Measurements from ENCODE around the gene FHAD1.

Gene FHAD1

GRCh38 chr1:15218287-15219279, 28.4 kb upstream of the FHAD1 start:
- DNase-seq (ENCODE audit: low read depth in 4 of 4, low spot score in 1 of 4) = no peak

- no peak for DNase-seq (ENCODE audit: low read depth in 4 of 4, low spot score in 1 of 4)
These were observed 27.6 kb upstream of the FHAD1 start for GRCh38 chr1:15219280-15220023.

- no peak for DNase-seq (ENCODE audit: low read depth in 4 of 4, low spot score in 1 of 4)
These were observed 27.0 kb upstream of the FHAD1 start for GRCh38 chr1:15220024-15220392.

- DNase-seq (ENCODE audit: low read depth in 4 of 4, low spot score in 1 of 4) = no peak
These were observed 26.1 kb upstream of the FHAD1 start for GRCh38 chr1:15220825-15221431.

GRCh38 chr1:15222653-15223303, 24.2 kb upstream of the FHAD1 start:
- DNase-seq (ENCODE audit: low read depth in 4 of 4, low spot score in 1 of 4) = no peak

- no peak for DNase-seq (ENCODE audit: low read depth in 4 of 4, low spot score in 1 of 4)
These were observed 22.7 kb upstream of the FHAD1 start for GRCh38 chr1:15224259-15224869.

- DNase-seq (ENCODE audit: low read depth in 4 of 4, low spot score in 1 of 4) = no peak
These were observed 22.0 kb upstream of the FHAD1 start for GRCh38 chr1:15224974-15225373.

GRCh38 chr1:15225461-15225860, 21.6 kb upstream of the FHAD1 start:
- no peak for DNase-seq (ENCODE audit: low read depth in 4 of 4, low spot score in 1 of 4)

- DNase-seq (ENCODE audit: low read depth in 4 of 4, low spot score in 1 of 4) = no peak
These were observed 20.4 kb upstream of the FHAD1 start for GRCh38 chr1:15226388-15227255.

- DNase-seq (ENCODE audit: low read depth in 4 of 4, low spot score in 1 of 4) = no peak
These were observed 17.3 kb upstream of the FHAD1 start for GRCh38 chr1:15229707-15230131.

GRCh38 chr1:15231714-15232201, 15.3 kb upstream of the FHAD1 start:
- DNase-seq (ENCODE audit: low read depth in 4 of 4, low spot score in 1 of 4) = no peak

GRCh38 chr1:15233689-15234088, 13.3 kb upstream of the FHAD1 start:
- no peak for DNase-seq (ENCODE audit: low read depth in 4 of 4, low spot score in 1 of 4)

- DNase-seq (ENCODE audit: low read depth in 4 of 4, low spot score in 1 of 4) = no peak
These were observed 10.7 kb upstream of the FHAD1 start for GRCh38 chr1:15236321-15236721.

GRCh38 chr1:15236746-15237145, 10.3 kb upstream of the FHAD1 start:
- no peak for DNase-seq (ENCODE audit: low read depth in 4 of 4, low spot score in 1 of 4)

GRCh38 chr1:15238789-15239188, 8.2 kb upstream of the FHAD1 start:
- no peak for DNase-seq (ENCODE audit: low read depth in 4 of 4, low spot score in 1 of 4)

GRCh38 chr1:15242766-15243165, 4.3 kb upstream of the FHAD1 start:
- DNase-seq (ENCODE audit: low read depth in 4 of 4, low spot score in 1 of 4) = no peak

GRCh38 chr1:15243275-15244043, 3.6 kb upstream of the FHAD1 start:
- DNase-seq (ENCODE audit: low read depth in 4 of 4, low spot score in 1 of 4) = no peak

- no peak for DNase-seq (ENCODE audit: low read depth in 4 of 4, low spot score in 1 of 4)
These were observed 2.2 kb upstream of the FHAD1 start for GRCh38 chr1:15244813-15245212.
